MM.1S (cell line): Measurements from ENCODE around the gene EXOC4.

ENCODE experiments used
- DNase-seq: peaks from one replicate; pipeline ENCODE4 v3.0.0-alpha.2; 2015
- H2AFZ ChIP-seq: fragments of 300-600 bp; sonication (generic); 2 replicates; pipeline ENCODE4 v1.6.0; 2016; ENCODE audit warnings: antibody characterized with exemption, low read length
- H3F3A ChIP-seq: fragments of 300-600 bp; sonication (generic); 2 replicates; pipeline ENCODE4 v1.6.1; 2016; ENCODE audit warnings: mild to moderate bottlenecking, antibody characterized with exemption, low read length, moderate library complexity, mixed read lengths; ENCODE audit not compliant: insufficient read depth
- H3K27ac ChIP-seq: fragments of 300-600 bp; sonication (generic); 2 replicates; pipeline ENCODE4 v1.5.1; 2016; ENCODE audit warnings: mild to moderate bottlenecking, low read length
- H3K27me3 ChIP-seq: fragments of 300-600 bp; sonication (generic); replicated peaks from 2 replicates; pipeline ENCODE4 v1.6.0; 2016; ENCODE audit warnings: low read length; ENCODE audit not compliant: insufficient read depth
- H3K36me3 ChIP-seq: fragments of 300-600 bp; sonication (generic); replicated peaks from 2 replicates; pipeline ENCODE4 v1.6.1; 2016; ENCODE audit warnings: mild to moderate bottlenecking, low read length, mixed read lengths; ENCODE audit not compliant: insufficient read depth
- H3K4me1 ChIP-seq: fragments of 300-600 bp; sonication (generic); 2 replicates; pipeline ENCODE4 v1.6.1; 2016; ENCODE audit warnings: low read length, mixed read lengths
- H3K4me2 ChIP-seq: fragments of 300-600 bp; sonication (generic); 2 replicates; pipeline ENCODE4 v1.6.0; 2016; ENCODE audit warnings: low read depth, low read length
- H3K4me3 ChIP-seq: fragments of 300-600 bp; sonication (generic); 2 replicates; pipeline ENCODE4 v1.5.1; 2016; ENCODE audit warnings: low read length, mixed read lengths
- H3K79me2 ChIP-seq: fragments of 300-600 bp; sonication (generic); 2 replicates; pipeline ENCODE4 v1.6.1; 2016; ENCODE audit warnings: mixed run types, low read length, mixed read lengths
- H3K9ac ChIP-seq: fragments of 300-600 bp; sonication (generic); 2 replicates; pipeline ENCODE4 v1.6.1; 2016; ENCODE audit warnings: low read length, mixed read lengths
- H3K9me2 ChIP-seq: fragments of 300-600 bp; sonication (generic); replicated peaks from 2 replicates; pipeline ENCODE4 v1.6.1; 2016; ENCODE audit warnings: mild to moderate bottlenecking, low read length, mixed read lengths; ENCODE audit not compliant: insufficient read depth
- H3K9me3 ChIP-seq: fragments of 300-600 bp; sonication (generic); replicated peaks from 2 replicates; pipeline ENCODE4 v1.6.1; 2016; ENCODE audit warnings: mild to moderate bottlenecking, low read length, mixed read lengths; ENCODE audit not compliant: insufficient read depth
- H4K20me1 ChIP-seq: fragments of 300-600 bp; sonication (generic); 2 replicates; pipeline ENCODE4 v1.6.1; 2016; ENCODE audit warnings: mild to moderate bottlenecking, low read length, moderate library complexity, mixed read lengths; ENCODE audit not compliant: insufficient read depth
- CTCF ChIP-seq: fragments of 300-600 bp; sonication (generic); IDR thresholded peaks from 2 replicates; pipeline ENCODE4 v1.5.1; 2016; ENCODE audit warnings: antibody characterized with exemption, low read length, mixed read lengths
- EZH2 ChIP-seq: fragments of 300-600 bp; sonication (generic); optimal IDR thresholded peaks from 2 replicates; pipeline ENCODE3; 2017; ENCODE audit warnings: low read depth, mild to moderate bottlenecking, antibody characterized with exemption, low read length, mixed read lengths
- EZH2phosphoT487 ChIP-seq: fragments of 300-600 bp; sonication (generic); IDR thresholded peaks from 2 replicates; pipeline ENCODE4 v1.6.1; 2018; ENCODE audit warnings: antibody characterized with exemption, low read length

EXOC4 gene

GRCh38 chr7:134062460-134062859, 809.6 kb downstream of the EXOC4 start:
- no peaks in the 10 kb centered on the region for H3K36me3 ChIP-seq
- H2AFZ ChIP-seq = no peak overlapping the region
- no peak overlapping the region for H3K9ac ChIP-seq
- H3K4me3 ChIP-seq = no peak overlapping the region
- no peaks in the 10 kb centered on the region for H3K9me3 ChIP-seq
- H3K79me2 ChIP-seq = no peaks in the 10 kb centered on the region
- H3F3A ChIP-seq = no peaks in the 10 kb centered on the region
- no peak for DNase-seq
- no peak overlapping the region for H3K4me2 ChIP-seq
- no peak overlapping the region for H3K27ac ChIP-seq
- H3K4me1 ChIP-seq = peaks cover 8% of the 10 kb centered on the region; the same call in 1 of the 2 replicates
- no peaks in the 10 kb centered on the region for H3K27me3 ChIP-seq
- H3K9me2 ChIP-seq = no peaks in the 10 kb centered on the region
- no peaks in the 10 kb centered on the region for H4K20me1 ChIP-seq
- TF ChIP-seq CTCF (no peak), EZH2phosphoT487 (no peak), EZH2 (no peak)

- Histone ChIP-seq H3K27ac (no peak overlapping the region), H4K20me1 (no peaks in the 10 kb centered on the region), H3K36me3 (no peaks in the 10 kb centered on the region), H3K27me3 (no peaks in the 10 kb centered on the region), H3F3A (peaks cover 1% of the 10 kb centered on the region; the same call in 1 of the 2 replicates), H3K4me3 (no peak overlapping the region), H3K79me2 (no peaks in the 10 kb centered on the region), H3K4me2 (no peak overlapping the region), H3K9me2 (no peaks in the 10 kb centered on the region), H3K4me1 (peaks cover 15% of the 10 kb centered on the region), H2AFZ (no peak overlapping the region), H3K9ac (no peak overlapping the region), H3K9me3 (no peaks in the 10 kb centered on the region)
- DNase-seq = no peak
- no peak for TF ChIP-seq EZH2phosphoT487
- no peak for TF ChIP-seq EZH2
Measured at GRCh38 chr7:134065415-134065814, 812.5 kb downstream of the EXOC4 start.

- Histone ChIP-seq H3K27me3 (no peaks in the 10 kb centered on the region), H3K4me3 (no peak overlapping the region), H3F3A (peaks cover 19% of the 10 kb centered on the region), H2AFZ (no peak overlapping the region), H3K4me2 (no peak overlapping the region), H3K4me1 (peaks cover 33% of the 10 kb centered on the region), H3K36me3 (no peaks in the 10 kb centered on the region), H3K9me3 (no peaks in the 10 kb centered on the region), H3K27ac (no peak overlapping the region), H4K20me1 (no peaks in the 10 kb centered on the region), H3K9ac (no peak overlapping the region), H3K9me2 (no peaks in the 10 kb centered on the region), H3K79me2 (no peaks in the 10 kb centered on the region)
- TF ChIP-seq EZH2 = no peak
- no peak for TF ChIP-seq CTCF
- DNase-seq = no peak
Measured at GRCh38 chr7:134067164-134067563, 814.3 kb downstream of the EXOC4 start.

- no peak overlapping the region for H3K27ac ChIP-seq
- no peak overlapping the region for H3K4me2 ChIP-seq
- no peaks in the 10 kb centered on the region for H4K20me1 ChIP-seq
- H3K4me3 ChIP-seq = no peak overlapping the region
- no peak for DNase-seq
- no peak overlapping the region for H2AFZ ChIP-seq
- H3K9me3 ChIP-seq = no peaks in the 10 kb centered on the region
- no peak overlapping the region for H3K9ac ChIP-seq
- H3F3A ChIP-seq = peaks cover 21% of the 10 kb centered on the region
- H3K27me3 ChIP-seq = no peaks in the 10 kb centered on the region
- no peak for TF ChIP-seq CTCF
- no peak for TF ChIP-seq EZH2phosphoT487
- no peak for TF ChIP-seq EZH2
- peaks cover 39% of the 10 kb centered on the region for H3K4me1 ChIP-seq
- H3K36me3 ChIP-seq = no peaks in the 10 kb centered on the region
- no peaks in the 10 kb centered on the region for H3K9me2 ChIP-seq
- H3K79me2 ChIP-seq = no peaks in the 10 kb centered on the region
Measured at GRCh38 chr7:134068670-134069069, 815.8 kb downstream of the EXOC4 start.
